Osteoblast (primary cell): ENCODE results near the gene GRIK4. TPM values are rescaled to one million over a fixed set of nuclear protein-coding genes. Genes with fewer than 3 reads are reported as not detected.

Experiments used
- DNase-seq: peaks from one replicate; pipeline ENCODE4 v3.0.0; 2011; ENCODE audit warnings: low spot score, mixed read lengths; ENCODE audit not compliant: insufficient read length; ENCODE audit errors: missing footprints
- H2AFZ ChIP-seq: 2 replicates; pipeline ENCODE4 v1.6.0; 2011; ENCODE audit warnings: mild to moderate bottlenecking, low read length
- H3K27ac ChIP-seq: 2 replicates; pipeline ENCODE4 v1.5.1; 2011; ENCODE audit warnings: mild to moderate bottlenecking, low read depth, low read length, moderate library complexity
- H3K27me3 ChIP-seq: 2 replicates; pipeline ENCODE4 v1.6.0; 2012; ENCODE audit warnings: mild to moderate bottlenecking, control low read depth, inconsistent platforms, low read length, moderate library complexity; ENCODE audit not compliant: insufficient read depth
- H3K36me3 ChIP-seq: 2 replicates; pipeline ENCODE4 v1.5.1; 2011; ENCODE audit warnings: mild to moderate bottlenecking, low read length, control low read depth, moderate library complexity; ENCODE audit not compliant: insufficient read depth
- H3K4me1 ChIP-seq: 2 replicates; pipeline ENCODE4 v1.5.1; 2011; ENCODE audit warnings: mild to moderate bottlenecking, low read length, control low read depth, moderate library complexity; ENCODE audit not compliant: insufficient read depth
- H3K4me2 ChIP-seq: 2 replicates; pipeline ENCODE4 v1.6.0; 2011; ENCODE audit warnings: mild to moderate bottlenecking, low read length; ENCODE audit not compliant: insufficient read depth
- H3K4me3 ChIP-seq: fragments of 200-600 bp; sonication (generic); 3 replicates; pipeline ENCODE4 v1.5.1; 2012; ENCODE audit warnings: mild to moderate bottlenecking, low read length, inconsistent platforms; ENCODE audit not compliant: insufficient read depth
- H3K79me2 ChIP-seq: 2 replicates; pipeline ENCODE4 v1.6.0; 2012; ENCODE audit warnings: mild to moderate bottlenecking, low read length, control low read depth, inconsistent platforms; ENCODE audit not compliant: insufficient read depth
- H3K9me3 ChIP-seq: 2 replicates; pipeline ENCODE4 v1.5.1; 2011; ENCODE audit warnings: low read depth, low read length, control low read depth
- H4K20me1 ChIP-seq: 2 replicates; pipeline ENCODE4 v1.6.0; 2012; ENCODE audit warnings: mild to moderate bottlenecking, low read length, control low read depth; ENCODE audit not compliant: insufficient read depth
- CTCF ChIP-seq: IDR thresholded peaks from 2 replicates; pipeline ENCODE4 v1.5.1; 2011; ENCODE audit warnings: mild to moderate bottlenecking, low read depth, low read length, moderate library complexity; ENCODE audit errors: extremely low read depth
- total RNA-seq: library from RNA; depleted of rRNA; stranded (reverse); fragments of >200 nt; gene quantifications from 2 replicates; pipeline ENCODE4 v1.2.3, GENCODE V29; 2012

Gene GRIK4
- total RNA-seq, 1 donor: under 0.01 TPM

- peaks cover 5% of the 10 kb centered on the region for H3K27me3 ChIP-seq
- no peak for DNase-seq
- H3K4me2 ChIP-seq: no peak overlapping the region
- no peaks in the 10 kb centered on the region for H3K9me3 ChIP-seq
- no peaks in the 10 kb centered on the region for H4K20me1 ChIP-seq
- H3K36me3 ChIP-seq: no peaks in the 10 kb centered on the region
- H3K27ac ChIP-seq: no peak overlapping the region
- H2AFZ ChIP-seq: no peak overlapping the region
- H3K79me2 ChIP-seq: no peaks in the 10 kb centered on the region
- H3K4me3 ChIP-seq: no peak overlapping the region
- TF ChIP-seq CTCF: no peak
- no peaks in the 10 kb centered on the region for H3K4me1 ChIP-seq
Measured at GRCh38 chr11:120657306-120658070, 145.9 kb downstream of the GRIK4 start.

- Histone ChIP-seq H4K20me1 (no peaks in the 10 kb centered on the region), H3K4me2 (no peak overlapping the region), H3K9me3 (no peaks in the 10 kb centered on the region), H3K4me3 (no peak overlapping the region), H3K4me1 (no peaks in the 10 kb centered on the region), H3K27ac (no peak overlapping the region), H3K36me3 (no peaks in the 10 kb centered on the region), H3K27me3 (peaks cover 11% of the 10 kb centered on the region), H3K79me2 (no peaks in the 10 kb centered on the region), H2AFZ (no peak overlapping the region)
- no peak for DNase-seq
- no peak for TF ChIP-seq CTCF
Measured at GRCh38 chr11:120658071-120658423, 146.5 kb downstream of the GRIK4 start.

GRCh38 chr11:120659076-120659475, 147.5 kb downstream of the GRIK4 start:
- no peaks in the 10 kb centered on the region for H3K79me2 ChIP-seq
- H3K4me2 ChIP-seq: no peak overlapping the region
- no peak overlapping the region for H3K27ac ChIP-seq
- H3K4me1 ChIP-seq: no peaks in the 10 kb centered on the region
- H3K36me3 ChIP-seq: no peaks in the 10 kb centered on the region
- no peak for DNase-seq
- H3K27me3 ChIP-seq: peaks cover 11% of the 10 kb centered on the region
- H2AFZ ChIP-seq: no peak overlapping the region
- H3K9me3 ChIP-seq: no peaks in the 10 kb centered on the region
- no peaks in the 10 kb centered on the region for H4K20me1 ChIP-seq
- no peak for TF ChIP-seq CTCF
- no peak overlapping the region for H3K4me3 ChIP-seq

- no peak overlapping the region for H3K27ac ChIP-seq
- no peaks in the 10 kb centered on the region for H3K4me1 ChIP-seq
- peak; percentile 62 for DNase-seq
- no peak overlapping the region for H3K4me2 ChIP-seq
- H3K79me2 ChIP-seq: no peaks in the 10 kb centered on the region
- H3K36me3 ChIP-seq: no peaks in the 10 kb centered on the region
- H4K20me1 ChIP-seq: no peaks in the 10 kb centered on the region
- H3K27me3 ChIP-seq: peaks cover 16% of the 10 kb centered on the region
- H3K9me3 ChIP-seq: no peaks in the 10 kb centered on the region
- no peak overlapping the region for H2AFZ ChIP-seq
- H3K4me3 ChIP-seq: no peak overlapping the region
- TF ChIP-seq CTCF: peak; percentile 35
Measured at GRCh38 chr11:120660024-120660565, 148.5 kb downstream of the GRIK4 start.
